VCaP (cell line): ENCODE results near the gene TMEM86B.

Experiments
- H3K27ac ChIP-seq: fragments of 450-650 bp; 2 replicates; pipeline ENCODE4 v1.5.1; 2017
- TF ChIP-seq, protein P1 (sequence below): fragments of 450-650 bp; conservative IDR thresholded peaks from 2 replicates; pipeline ENCODE4 v1.5.1; 2017; ENCODE audit warnings: mild to moderate bottlenecking, moderate library complexity

TMEM86B gene

GRCh38 chr19:55238030-55238429, 9.5 kb upstream of the TMEM86B start:
- TF ChIP-seq, protein P1, sequence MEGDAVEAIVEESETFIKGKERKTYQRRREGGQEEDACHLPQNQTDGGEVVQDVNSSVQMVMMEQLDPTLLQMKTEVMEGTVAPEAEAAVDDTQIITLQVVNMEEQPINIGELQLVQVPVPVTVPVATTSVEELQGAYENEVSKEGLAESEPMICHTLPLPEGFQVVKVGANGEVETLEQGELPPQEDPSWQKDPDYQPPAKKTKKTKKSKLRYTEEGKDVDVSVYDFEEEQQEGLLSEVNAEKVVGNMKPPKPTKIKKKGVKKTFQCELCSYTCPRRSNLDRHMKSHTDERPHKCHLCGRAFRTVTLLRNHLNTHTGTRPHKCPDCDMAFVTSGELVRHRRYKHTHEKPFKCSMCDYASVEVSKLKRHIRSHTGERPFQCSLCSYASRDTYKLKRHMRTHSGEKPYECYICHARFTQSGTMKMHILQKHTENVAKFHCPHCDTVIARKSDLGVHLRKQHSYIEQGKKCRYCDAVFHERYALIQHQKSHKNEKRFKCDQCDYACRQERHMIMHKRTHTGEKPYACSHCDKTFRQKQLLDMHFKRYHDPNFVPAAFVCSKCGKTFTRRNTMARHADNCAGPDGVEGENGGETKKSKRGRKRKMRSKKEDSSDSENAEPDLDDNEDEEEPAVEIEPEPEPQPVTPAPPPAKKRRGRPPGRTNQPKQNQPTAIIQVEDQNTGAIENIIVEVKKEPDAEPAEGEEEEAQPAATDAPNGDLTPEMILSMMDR = no peak
- H3K27ac ChIP-seq = no peak overlapping the region

DNA sequence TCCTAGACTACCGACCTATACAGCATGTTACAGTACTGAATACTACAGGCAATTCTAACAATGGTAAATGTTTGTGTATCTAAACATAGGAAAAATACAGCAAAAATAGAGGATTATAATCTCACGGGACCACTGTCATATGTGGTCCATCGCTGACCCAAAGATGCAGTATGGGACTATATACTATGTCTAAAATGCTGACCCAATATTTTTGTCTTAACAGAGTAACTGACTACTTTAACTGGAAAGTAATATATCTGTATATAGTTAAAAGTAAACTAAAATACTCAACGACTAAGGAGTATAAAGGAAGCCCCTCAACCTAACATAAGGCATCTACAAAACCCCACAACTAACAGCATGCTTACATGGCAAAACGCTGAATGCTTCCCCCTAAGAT, 4.4 kb upstream of the TMEM86B start:
- H3K27ac ChIP-seq = no peak overlapping the region
- TF ChIP-seq, protein P1 = no peak

DNA sequence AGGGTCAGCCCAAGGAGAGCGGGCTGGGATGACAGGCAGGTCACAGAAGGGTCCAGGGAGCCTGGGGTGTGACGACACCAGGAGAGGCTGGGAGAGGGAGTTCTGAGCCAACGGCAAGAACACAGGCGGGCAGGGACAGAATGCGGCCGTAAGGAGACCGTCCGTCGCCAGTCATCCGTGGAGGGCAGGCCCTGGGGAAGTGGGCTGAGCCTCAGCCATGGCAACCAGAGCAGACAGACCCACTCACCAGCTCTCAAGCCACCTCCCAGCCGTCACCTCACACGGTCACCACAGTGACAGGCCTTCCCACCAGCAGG, 3.7 kb upstream of the TMEM86B start:
- no peak overlapping the region for H3K27ac ChIP-seq
- TF ChIP-seq, protein P1 = no peak

DNA sequence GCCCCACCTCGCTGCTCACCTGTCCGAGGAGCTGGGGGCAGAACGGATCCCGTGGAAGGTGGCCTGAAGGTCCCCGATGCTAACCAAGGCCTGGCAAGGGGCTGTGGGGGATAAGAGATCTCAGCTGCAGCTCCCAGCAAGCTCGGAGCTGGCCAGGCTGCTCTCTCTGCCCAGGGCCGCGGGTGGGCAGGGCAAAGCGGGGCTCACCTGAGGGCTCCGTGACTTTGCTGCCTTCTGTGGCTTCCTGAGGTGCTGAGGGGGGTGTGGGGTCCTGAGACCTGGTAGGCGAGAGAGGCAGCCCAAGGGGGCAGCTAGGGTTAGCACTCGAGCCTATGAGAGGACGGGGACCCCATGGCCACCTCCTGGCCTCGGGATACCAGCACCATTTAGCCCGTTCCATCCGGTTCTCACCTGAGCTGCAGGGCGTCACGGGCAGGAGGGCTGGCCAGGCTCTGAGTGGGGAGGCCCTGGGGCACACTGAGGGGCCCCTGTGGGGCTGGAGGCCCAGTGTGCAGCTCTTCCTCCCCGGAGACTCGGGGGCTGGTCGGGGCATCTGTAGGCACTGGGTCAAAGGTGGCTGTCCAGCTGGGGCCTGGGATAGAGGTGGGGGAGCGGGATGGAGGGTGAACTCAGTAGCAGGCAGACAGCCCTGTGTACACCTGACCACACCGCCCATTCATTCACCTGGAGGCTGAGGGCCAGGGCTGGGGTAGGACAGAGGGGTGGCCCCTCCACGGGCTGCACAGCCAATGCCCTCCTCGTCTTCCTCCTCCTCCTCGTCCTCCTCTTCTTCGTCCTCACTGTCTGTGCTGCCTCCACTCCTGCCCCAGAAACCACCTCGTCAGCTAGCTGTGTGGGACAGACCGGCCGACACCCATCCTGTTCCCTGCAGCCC, 3.1 kb upstream of the TMEM86B start:
- TF ChIP-seq, protein P1 = no peak
- no peak overlapping the region for H3K27ac ChIP-seq

DNA sequence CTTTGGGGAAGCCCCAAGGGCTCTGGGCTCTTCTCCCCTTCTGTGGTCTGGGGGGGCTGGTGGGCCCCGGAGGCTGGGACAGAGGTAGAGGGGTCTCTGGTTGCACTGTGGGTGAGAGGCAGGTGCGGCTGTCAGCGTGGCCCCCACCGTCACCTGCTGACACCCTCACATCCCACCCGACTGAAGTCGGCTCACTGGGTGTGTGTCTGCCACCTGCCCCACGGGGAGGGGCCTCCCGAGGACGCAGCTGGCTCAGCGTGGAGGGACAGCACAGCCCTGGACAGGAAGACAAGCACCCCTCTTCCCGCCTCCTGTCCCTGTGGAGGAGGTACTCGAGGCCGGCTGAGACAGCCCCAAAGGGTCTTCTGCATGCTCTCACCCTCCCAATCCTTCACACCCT, 2.2 kb upstream of the TMEM86B start:
- no peak overlapping the region for H3K27ac ChIP-seq
- TF ChIP-seq, protein P1 = no peak

- TF ChIP-seq, protein P1 = no peak
- no peak overlapping the region for H3K27ac ChIP-seq
Observed at GRCh38 chr19:55230329-55230728, 1.8 kb upstream of the TMEM86B start.

DNA sequence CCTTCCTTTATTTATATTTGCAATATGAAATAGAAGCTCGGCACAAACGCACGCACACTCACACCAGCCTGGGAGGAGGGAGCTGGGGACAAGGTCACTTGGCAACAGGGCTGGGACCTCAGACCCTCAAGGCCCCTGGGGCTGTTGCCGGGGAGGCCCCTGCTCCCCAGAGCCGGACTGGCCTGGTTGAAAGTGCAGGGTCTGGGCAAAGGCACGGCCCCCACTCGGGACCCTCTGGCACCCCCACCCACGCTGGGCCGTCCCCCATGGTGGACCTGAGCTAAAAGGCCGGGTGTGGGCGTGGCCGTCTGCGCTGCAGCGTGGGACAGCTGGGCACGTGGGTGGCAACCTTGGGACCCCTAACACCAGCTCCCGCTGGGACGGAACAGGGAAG, 1.2 kb upstream of the TMEM86B start:
- no peak overlapping the region for H3K27ac ChIP-seq
- TF ChIP-seq, protein P1 = no peak
